NCI-H774 (cell line): ENCODE data around the gene EHD2.
"Not testable (repeated sequence)": the region's sequence is repeated elsewhere in the genome, so short reads cannot be mapped to it uniquely, and the experiment has no call there.

Experiments used
- DNase-seq: peaks from one replicate; lab custom pipeline; 2025; lab: John Stamatoyannopoulos, UW

The EHD2 gene

DNA sequence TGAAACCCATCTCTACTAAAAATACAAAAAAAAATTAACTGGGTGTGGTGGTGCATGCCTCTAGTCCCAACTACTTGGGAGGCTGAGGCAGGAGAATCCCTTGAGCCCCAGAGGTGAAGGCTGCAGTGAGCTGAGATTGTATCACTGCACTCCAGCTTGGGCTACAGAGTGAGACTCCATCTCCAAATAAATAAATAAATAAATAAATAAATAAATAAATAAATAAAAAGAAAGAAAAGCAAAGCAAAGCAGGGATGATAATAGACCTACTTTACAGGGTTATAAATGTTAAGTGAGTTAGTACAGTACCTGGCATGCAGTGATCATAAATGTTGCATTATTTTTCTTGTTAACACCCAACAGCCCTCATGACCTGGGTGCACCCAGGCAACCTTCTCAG is 1.6 kb downstream of the EHD2 start:
- not testable (repeated sequence) for DNase-seq

DNA sequence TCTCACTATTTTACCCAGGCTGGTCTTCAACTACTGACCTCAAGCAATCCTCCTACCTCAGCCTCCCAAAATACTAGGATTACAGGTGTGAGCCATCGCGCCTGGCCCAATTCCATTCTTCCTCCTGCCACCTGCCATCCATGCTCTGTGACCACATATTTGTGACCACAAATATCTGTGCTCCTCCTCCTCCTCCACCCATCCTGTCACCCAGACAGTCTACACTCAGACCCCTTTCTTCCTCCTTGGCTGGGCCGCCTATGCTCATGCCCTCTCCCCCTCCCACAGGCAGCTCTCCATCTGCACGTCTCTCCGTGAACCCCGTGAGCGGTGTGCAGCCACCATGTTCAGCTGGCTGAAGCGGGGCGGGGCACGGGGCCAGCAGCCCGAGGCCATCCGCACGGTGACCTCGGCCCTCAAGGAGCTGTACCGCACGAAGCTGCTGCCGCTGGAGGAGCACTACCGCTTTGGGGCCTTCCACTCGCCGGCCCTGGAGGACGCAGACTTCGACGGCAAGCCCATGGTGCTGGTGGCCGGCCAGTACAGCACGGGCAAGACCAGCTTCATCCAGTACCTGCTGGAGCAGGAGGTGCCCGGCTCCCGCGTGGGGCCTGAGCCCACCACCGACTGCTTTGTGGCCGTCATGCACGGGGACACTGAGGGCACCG is 3.2 kb downstream of the EHD2 start:
- DNase-seq, result no peak

DNA sequence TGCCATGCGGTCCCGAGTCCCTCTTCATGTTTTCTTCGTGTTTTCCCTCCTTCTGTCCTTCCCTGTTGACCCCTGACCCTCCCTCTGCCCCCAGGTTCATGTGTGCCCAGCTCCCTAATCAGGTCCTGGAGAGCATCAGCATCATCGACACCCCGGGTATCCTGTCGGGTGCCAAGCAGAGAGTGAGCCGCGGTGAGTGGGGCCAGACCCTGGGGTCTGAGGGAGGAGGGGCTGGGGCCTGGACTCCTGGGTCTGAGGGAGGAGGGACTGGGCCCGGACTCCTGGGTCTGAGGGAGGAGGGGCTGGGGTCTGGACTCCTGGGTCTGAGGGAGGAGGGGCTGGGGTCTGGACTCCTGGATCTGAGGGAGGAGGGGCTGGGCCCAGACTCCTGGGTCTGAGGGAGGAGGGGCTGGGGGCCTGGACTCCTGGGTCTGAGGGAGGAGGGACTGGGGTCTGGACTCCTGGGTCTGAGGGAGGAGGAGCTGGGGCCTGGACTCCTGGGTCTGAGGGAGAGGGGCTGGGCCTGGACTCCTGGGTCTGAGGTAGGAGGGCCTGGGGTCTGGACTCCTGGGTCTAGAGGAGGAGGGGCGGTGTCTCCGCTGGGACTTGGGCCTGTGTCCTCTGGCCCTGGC is 5.3 kb downstream of the EHD2 start:
- DNase-seq, result not testable (repeated sequence)

DNA sequence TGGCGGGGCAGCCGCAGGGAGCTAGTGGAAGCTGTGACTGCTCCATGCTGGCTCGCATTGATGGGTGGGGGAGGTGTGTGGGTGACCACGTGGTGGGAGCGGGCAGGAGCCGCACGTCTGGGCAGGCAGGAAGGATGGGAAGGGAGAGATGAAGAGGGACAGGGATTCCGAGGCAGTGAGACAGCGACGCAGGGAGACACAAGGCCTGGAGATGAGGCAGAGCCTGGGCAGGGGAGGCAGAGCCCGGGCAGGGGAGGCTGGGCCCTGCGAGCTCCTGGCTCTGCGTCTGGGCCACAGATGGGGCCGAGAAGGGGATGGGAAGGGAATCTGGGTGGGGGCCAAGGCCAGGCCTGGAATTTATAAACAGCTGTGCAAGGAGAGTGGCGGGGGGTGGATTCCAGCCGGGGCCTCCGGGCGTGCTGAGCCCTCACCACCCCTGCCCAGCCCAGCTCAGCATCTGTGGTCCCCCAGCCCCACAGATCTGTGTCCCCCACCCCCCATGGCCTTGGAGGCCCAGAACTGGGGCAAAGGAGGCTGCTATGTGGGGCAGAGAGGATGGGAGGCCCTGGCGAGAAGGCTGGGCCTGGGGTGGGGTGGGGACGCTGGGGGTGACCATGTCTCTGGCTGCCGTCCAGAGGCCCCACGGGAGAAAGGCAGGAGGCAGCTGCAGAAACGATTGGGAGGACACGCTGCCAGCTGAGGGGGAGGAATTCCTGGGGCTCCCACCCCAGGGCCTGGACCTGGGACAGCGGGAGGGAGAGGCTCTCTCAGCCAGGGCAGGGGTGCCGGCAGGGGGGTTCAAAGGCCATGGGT is 6.0 kb downstream of the EHD2 start:
- DNase-seq, result no peak

DNA sequence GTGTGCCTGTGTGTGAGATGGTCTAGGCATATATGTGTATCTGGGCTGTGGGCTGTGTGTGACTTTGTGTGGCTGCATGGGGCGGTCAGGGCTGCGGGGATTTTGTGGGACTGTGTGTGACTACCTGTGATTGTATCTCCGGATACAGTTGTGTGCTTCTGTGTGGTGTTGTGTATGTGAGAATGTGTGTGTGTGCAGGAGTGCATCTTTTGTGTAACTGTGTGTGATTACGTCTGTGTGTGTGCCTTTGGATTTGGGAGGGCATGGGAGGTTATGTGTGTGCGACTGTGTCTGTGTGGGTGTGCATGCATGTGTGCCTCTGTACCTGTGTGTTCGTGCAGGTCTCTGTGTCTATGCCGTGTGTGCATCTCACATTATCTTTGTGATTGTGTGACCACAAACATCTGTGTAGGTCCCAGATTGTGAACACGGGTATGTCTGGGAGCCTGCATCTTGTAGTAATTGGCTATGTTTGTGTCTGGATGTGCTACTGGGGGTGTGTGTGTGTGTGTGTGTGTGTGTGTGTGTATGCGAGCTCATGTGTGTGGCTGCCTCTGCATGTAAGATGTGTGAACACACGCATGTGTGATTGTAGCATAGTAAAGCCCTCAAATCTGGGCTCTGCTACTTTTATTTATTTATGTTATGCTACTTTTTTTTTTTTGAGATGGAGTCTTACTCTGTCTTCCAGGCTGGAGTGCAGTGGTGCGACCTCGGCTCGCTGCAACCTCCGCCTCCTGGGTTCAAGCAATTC is 7.6 kb downstream of the EHD2 start:
- no peak for DNase-seq

DNA sequence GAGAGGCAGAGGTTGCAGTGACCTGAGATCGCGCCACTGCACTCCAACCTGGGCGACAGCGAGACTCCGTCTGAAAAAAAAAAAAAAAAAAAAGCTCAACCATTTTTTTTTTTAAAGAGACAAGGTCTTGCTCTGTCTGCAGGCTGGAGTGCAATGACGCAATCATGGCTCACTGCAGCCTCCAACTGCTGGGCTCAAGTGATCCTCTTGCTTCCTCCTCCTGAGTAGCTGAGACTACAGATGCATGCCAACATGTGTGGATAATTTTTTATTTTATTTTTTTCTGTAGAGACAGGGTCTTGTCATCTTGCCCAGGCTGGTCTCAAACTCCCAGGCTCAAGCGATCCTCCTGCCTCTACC is 10.3 kb downstream of the EHD2 start:
- DNase-seq, result no peak

DNA sequence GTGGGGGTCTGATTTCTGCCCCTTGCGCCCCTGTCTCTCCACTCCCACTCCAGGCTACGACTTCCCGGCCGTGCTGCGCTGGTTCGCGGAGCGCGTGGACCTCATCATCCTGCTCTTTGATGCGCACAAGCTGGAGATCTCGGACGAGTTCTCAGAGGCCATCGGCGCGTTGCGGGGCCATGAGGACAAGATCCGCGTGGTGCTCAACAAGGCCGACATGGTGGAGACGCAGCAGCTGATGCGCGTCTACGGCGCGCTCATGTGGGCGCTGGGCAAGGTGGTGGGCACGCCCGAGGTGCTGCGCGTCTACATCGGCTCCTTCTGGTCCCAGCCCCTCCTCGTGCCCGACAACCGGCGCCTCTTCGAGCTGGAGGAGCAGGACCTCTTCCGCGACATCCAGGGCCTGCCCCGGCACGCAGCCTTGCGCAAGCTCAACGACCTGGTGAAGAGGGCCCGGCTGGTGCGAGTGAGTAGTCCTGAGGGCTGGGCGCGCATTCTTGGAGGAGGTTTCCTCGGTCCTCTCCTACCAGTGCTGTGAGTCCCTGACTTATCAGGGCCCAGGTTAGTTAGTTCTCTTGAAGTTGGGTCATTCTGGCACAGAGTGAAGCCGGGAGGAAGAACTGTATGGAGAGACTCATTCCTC is 12.7 kb downstream of the EHD2 start:
- no peak for DNase-seq

DNA sequence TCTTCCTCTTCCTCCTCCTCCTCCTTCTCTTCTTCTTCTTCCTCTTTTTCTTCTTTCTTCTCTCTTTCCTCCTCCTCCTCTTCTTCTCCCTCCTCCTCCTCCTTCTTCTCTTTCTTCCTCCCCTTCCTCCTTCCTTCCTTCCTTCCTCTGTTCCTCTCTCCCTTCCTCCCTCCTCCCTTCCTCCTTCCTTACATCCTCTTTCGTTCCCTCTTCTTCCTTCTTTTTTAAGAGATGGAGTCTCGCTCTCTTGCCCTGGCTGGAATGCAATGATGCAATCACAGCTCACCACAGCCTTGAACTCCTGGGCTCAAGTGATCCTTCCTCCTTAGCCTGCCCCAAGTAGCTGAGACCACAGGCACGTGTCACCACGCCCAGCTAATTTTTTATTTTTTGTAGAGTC is 13.2 kb downstream of the EHD2 start:
- DNase-seq, result no peak

DNA sequence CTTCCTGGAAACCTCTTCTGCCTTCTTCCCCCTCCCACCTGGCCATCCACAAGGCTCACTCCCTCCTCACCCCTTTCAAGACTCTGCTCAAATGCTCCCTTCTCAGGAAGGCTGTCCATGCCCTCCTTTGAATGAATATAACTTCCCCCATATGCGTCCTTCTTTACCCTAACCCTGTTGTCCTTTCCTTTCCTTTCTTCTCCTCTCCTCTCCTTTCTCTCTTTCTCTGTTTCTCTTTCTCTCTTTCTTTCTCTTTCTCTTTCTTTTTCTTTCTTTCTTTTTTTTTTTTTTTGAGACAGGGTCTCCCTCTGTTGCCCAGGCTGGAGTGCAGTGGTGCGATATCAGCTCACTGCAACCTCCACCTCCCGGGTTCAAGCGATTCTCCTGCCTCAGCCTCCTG is 15.1 kb downstream of the EHD2 start:
- DNase-seq, result not testable (repeated sequence)

DNA sequence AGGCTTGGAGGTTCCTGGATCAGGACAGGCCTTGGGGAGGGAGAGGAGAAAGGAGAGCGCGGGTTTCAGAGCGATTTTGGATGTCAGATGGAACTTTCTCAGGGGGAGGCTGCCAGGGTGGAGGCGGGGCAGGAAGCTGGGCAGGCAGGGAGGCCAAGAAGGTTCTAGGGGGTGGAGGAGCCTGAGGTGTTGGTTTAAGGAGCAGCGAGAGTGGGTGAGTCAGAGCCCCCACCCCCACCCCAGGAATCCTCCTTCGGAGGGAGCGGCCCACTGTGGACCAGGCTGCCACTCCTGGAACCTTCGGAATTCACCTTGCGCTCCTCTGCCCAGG is 16.2 kb downstream of the EHD2 start:
- DNase-seq, result no peak

DNA sequence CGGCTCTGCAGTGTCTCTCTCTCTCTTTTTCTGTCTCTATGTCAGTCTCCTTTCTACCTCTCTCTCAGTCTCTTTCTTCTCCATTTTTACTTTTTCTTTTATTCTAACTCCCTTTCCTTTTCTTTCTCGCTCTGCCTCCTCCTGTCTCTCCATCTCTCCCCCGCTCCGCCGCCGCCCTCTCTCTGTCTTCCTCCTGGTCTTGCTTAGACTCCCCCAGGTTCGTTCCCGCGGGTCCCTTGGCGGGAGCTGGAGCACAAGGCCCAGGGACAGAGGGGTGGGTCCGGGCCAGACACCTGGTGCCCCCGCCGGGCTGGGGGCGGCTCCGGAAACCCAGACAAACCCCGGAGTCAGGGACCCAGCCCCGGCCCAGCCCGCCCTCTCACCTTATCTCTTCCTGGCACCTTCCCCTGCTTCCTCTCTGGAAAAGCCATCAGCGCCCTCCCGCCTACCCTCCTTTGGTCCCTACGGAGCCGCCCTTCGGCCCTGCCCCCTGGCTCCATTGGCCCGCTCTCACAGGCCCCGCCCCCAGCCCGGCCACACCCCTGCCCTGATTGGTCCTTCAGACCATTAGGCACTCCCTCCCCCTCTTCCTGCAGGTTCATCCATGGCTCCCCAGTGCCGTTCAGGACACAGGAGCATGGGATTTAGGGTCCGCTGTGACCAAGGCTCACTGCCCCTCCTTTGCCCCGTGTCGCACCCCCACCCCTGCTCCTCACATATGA is 16.7 kb downstream of the EHD2 start:
- DNase-seq, result peak; percentile 8

DNA sequence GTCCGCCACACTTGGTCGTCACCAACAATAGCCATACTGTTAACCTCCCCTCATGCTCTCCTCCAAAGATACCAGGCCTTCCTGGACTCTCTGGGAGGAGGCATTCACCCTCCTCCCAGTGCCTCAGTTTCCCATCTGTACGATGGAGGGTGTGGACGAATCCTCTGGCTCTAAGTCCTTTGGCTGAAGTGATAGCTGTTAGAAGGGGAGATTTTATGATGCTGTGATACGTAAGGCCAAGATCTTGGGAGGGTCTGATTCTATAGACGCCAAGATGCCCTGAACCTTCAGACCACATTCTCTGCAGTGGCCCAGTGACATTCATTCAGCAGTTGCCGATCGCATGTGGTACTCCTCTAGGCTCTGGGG is 17.3 kb downstream of the EHD2 start:
- no peak for DNase-seq

DNA sequence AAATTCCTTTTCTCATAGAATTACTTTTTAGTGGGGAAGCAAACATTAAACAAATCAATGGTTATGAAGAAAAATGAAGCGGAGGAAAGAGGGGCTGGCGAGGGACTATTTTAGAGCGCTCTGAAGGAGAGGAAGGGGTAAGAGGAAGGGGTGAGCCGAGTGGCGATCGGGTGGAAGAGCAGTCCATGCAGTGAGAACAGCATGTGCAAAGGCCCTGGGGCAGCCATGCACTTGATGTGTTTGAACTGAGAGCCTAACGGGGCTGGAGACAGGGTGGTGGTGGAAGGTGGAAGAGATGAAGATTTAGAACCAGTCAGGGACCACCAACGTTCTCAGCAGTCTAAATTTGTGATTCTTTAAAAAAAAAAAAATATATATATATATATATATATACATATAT is 17.7 kb downstream of the EHD2 start:
- no peak for DNase-seq

DNA sequence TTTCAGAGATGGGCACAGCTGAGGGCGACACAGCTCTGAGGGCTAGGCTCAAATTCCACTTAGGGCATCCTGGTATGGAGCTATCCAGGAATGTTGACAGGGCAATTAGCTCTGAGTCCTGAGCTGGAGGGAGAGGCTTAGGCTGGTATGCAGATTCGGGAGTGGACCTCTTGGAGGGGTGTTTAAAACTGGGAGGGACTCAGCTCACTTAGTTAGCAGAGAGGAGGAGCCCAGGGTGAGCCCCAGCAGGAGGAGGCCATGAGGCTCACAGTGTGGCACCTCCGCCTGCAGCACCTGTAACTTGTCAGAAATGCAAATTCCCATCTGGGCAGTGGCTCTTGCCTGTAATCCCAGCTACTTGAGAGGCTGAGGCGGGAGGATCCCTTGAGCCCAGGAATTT is 21.9 kb downstream of the EHD2 start:
- no peak for DNase-seq

DNA sequence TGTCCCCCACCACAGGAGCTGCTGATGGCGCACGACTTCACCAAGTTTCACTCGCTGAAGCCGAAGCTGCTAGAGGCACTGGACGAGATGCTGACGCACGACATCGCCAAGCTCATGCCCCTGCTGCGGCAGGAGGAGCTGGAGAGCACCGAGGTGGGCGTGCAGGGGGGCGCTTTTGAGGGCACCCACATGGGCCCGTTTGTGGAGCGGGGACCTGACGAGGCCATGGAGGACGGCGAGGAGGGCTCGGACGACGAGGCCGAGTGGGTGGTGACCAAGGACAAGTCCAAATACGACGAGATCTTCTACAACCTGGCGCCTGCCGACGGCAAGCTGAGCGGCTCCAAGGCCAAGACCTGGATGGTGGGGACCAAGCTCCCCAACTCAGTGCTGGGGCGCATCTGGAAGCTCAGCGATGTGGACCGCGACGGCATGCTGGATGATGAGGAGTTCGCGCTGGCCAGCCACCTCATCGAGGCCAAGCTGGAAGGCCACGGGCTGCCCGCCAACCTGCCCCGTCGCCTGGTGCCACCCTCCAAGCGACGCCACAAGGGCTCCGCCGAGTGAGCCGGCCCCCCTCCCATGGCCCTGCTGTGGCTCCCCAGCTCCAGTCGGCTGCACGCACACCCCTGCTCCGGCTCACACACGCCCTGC is 27.8 kb downstream of the EHD2 start:
- DNase-seq, result no peak

DNA sequence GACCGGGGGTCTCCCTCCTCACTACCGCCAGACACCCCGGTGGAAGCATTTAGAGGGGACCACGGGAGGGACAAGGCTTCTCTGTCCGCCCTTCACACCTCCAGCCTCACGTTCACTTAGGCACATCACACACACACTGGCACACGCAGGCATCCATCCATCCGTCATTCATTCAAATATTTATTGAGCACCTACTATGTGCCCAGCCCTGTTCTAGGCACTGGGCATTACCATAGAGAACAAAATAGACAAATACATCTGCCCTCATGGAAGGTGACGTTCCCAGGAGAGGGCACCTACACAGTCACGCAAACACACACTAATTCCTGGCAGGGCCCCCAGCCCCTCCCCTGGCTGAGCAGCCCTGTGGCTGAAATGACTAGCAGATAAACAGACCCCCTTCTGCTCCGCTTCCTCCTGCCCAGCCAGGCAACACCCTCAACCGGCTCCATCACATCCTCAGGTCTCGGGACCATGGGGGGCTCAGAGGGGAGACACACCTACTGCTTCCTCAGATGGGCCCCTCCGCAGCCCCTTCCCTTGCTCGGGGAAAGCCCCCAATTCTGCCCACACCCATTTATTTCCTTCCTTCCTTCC is 28.4 kb downstream of the EHD2 start:
- DNase-seq, result no peak

DNA sequence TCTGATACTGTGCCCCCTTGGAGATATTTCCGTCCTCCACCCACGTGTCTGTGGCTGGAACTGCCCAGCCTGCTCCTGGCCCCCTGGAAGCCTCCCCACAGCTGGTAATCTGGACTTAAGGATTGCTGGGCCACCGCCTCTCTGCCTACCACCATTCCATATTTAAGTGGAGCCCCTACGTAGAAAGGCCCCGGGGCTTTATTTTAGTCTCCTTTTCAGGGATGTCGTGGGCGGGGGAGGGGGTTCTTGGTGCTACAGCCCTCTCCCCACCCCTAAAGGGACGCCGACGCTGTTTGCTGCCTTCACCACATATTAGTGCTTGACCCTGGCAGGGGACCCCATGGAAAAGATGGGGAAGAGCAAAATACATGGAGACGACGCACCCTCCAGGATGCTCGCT is 29.4 kb downstream of the EHD2 start:
- no peak for DNase-seq

DNA sequence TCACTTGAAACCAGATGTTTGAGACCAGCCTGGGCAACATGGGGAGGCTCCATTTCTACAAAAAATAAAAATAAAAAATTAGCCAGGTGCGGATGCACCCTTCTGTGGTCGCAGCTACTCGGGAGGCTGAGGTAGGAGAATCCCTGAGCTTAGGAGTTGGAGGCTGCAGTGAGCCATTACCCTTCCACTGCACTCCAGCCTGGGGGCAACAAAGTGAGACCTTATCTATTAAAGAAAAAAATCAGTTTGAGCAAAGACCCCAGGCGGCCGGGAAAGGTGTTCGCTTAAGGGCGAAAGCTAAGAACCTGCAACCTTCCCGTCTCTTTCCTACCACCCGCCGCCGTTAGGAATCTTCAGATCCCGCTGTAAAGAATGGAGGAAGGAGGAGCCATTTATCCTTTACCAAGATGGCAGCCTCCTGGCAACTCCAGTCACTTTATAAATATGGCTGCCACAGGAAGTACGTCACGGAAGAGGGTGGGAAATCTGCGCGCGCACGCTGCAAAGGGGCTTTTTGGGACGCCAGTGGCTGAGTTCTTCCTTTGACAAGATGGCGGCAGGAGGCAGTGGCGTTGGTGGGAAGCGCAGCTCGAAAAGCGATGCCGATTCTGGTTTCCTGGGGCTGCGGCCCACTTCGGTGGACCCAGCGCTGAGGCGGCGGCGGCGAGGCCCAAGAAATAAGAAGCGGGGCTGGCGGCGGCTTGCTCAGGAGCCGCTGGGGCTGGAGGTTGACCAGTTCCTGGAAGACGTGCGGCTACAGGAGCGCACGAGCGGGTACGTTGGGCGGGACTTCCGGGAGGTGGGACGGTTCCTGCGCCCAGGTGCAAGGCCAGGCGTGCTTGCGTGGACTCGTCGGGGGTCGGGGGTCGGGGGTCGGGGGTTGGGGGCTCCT is 32.0 kb downstream of the EHD2 start, which contains the start of gene NOP53:
Gene NOP53 (plus strand): TSS at position 537 of the 892 bp plus-strand sequence. CDS start 14 bp downstream, at position 551.
- peak; percentile 92 for DNase-seq

DNA sequence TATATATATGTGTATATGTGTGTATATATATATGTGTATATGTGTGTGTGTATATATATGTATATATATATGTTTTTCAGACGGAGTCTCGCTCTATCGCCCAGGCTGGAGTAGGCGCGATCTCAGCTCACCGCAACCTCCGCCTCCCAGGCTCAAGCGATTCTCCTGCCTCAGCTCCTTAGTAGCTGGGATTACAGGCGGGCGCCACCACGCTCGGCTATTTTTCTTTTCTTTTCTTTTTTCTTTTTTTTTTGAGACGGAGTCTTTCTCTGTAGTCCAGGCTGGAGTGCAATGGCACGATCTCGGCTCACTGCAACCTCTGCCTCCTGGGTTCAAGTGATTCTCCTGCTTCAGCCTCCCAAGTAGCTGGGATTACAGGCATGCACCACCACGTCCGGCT is 32.9 kb downstream of the EHD2 start:
- DNase-seq, result not testable (repeated sequence)

DNA sequence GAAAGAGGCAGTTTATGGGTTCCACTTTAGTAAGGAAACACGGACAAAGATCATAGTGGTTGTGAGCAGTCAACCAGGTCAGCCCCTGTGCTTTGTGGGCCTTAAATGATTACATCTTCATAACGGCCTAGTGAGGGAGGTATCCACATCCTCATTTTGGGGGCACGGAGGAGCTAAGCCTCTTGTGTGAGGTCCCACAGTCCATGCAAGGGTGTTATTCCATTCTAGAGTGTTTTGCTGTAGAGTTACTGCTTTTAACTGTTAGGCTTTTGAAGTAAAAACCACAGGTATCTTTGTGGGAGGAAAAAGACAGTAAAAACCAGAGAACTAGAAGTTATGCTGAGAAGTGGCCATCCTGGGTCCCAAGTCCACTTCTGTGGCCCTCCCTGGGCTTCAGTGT is 36.1 kb downstream of the EHD2 start:
- DNase-seq, result no peak
